BE2C (cell line): ENCODE measurements around the gene SMOC1.

Source experiments
- DNase-seq: peaks from one replicate; pipeline ENCODE4 v3.0.0-alpha.2; 2020
- H3K27me3 ChIP-seq: fragments of 250-450 bp; sonication (Bioruptor Pico); 2 replicates; pipeline ENCODE4 v1.5.1; 2020; ENCODE audit warnings: mild to moderate bottlenecking
- H3K36me3 ChIP-seq: fragments of 250-450 bp; sonication (Bioruptor Pico); 2 replicates; pipeline ENCODE4 v1.5.1; 2020; ENCODE audit warnings: mild to moderate bottlenecking
- H3K4me1 ChIP-seq: fragments of 250-450 bp; sonication (Bioruptor Pico); 2 replicates; pipeline ENCODE4 v1.5.1; 2020
- H3K4me3 ChIP-seq: 2 replicates; pipeline ENCODE4 v1.5.1; 2011; ENCODE audit warnings: low read depth, low read length
- H3K9me3 ChIP-seq: fragments of 250-450 bp; sonication (Bioruptor Pico); 2 replicates; pipeline ENCODE4 v1.5.1; 2020
- CTCF ChIP-seq: IDR thresholded peaks from 2 replicates; pipeline ENCODE4 v1.5.1; 2012; ENCODE audit warnings: mild to moderate bottlenecking, low read depth, low read length

Gene SMOC1

GRCh38 chr14:69870613-69871012, 8.6 kb upstream of the SMOC1 start:
- Histone ChIP-seq H3K9me3 (no peaks in the 10 kb centered on the region), H3K4me3 (no peak overlapping the region), H3K4me1 (no peaks in the 10 kb centered on the region), H3K36me3 (no peaks in the 10 kb centered on the region), H3K27me3 (no peaks in the 10 kb centered on the region)
- DNase-seq: no peak
- no peak for TF ChIP-seq CTCF

GRCh38 chr14:69873877-69874780, 5.1 kb upstream of the SMOC1 start:
- no peak for DNase-seq
- Histone ChIP-seq H3K4me1 (no peaks in the 10 kb centered on the region), H3K36me3 (no peaks in the 10 kb centered on the region), H3K9me3 (no peaks in the 10 kb centered on the region), H3K4me3 (no peak overlapping the region), H3K27me3 (peaks cover 24% of the 10 kb centered on the region)
- no peak for TF ChIP-seq CTCF

GRCh38 chr14:69876221-69876847, 2.9 kb upstream of the SMOC1 start:
- H3K9me3 ChIP-seq: no peaks in the 10 kb centered on the region
- no peaks in the 10 kb centered on the region for H3K36me3 ChIP-seq
- H3K4me3 ChIP-seq: no peak overlapping the region
- DNase-seq: no peak
- H3K4me1 ChIP-seq: no peaks in the 10 kb centered on the region
- H3K27me3 ChIP-seq: peaks cover 44% of the 10 kb centered on the region
- no peak for TF ChIP-seq CTCF

GRCh38 chr14:69876848-69877306, 2.3 kb upstream of the SMOC1 start:
- no peak for DNase-seq
- Histone ChIP-seq H3K9me3 (no peaks in the 10 kb centered on the region), H3K27me3 (peaks cover 48% of the 10 kb centered on the region), H3K36me3 (no peaks in the 10 kb centered on the region), H3K4me1 (no peaks in the 10 kb centered on the region), H3K4me3 (no peak overlapping the region)
- no peak for TF ChIP-seq CTCF

- H3K4me1 ChIP-seq: no peaks in the 10 kb centered on the region
- H3K4me3 ChIP-seq: no peak overlapping the region
- no peak for DNase-seq
- no peaks in the 10 kb centered on the region for H3K36me3 ChIP-seq
- TF ChIP-seq CTCF: peak; percentile 42
- H3K27me3 ChIP-seq: peaks cover 52% of the 10 kb centered on the region
- H3K9me3 ChIP-seq: no peaks in the 10 kb centered on the region
These were observed 1.7 kb upstream of the SMOC1 start for GRCh38 chr14:69877492-69877891.

- H3K4me3 ChIP-seq: no peak overlapping the region
- no peaks in the 10 kb centered on the region for H3K36me3 ChIP-seq
- no peak for TF ChIP-seq CTCF
- DNase-seq: no peak
- no peaks in the 10 kb centered on the region for H3K4me1 ChIP-seq
- peaks cover 56% of the 10 kb centered on the region for H3K27me3 ChIP-seq
- H3K9me3 ChIP-seq: no peaks in the 10 kb centered on the region
These were observed 965 bp upstream of the SMOC1 start for GRCh38 chr14:69878251-69878650.
